AG04449 (cell line): ENCODE measurements around the gene DENND4B.
A peak's percentile ranks its signal among the peaks of the same experiment; 100 is the strongest.
"Not testable (repeated sequence)": the region's sequence is repeated elsewhere in the genome, so short reads cannot be mapped to it uniquely, and the experiment has no call there.

Source experiments
- CTCF ChIA-PET: fragments of 350-600 bp; formaldehyde crosslinking; extraction: SDS; loops from one replicate; lab custom pipeline; 2021; ENCODE audit warnings: antibody characterized with exemption; lab: Yijun Ruan, JAX
- POLR2A ChIA-PET: fragments of 400-600, 350-600 bp; formaldehyde crosslinking; extraction: SDS; loops from one replicate; lab custom pipeline; 2020; ENCODE audit warnings: antibody characterized with exemption, inconsistent platforms; lab: Yijun Ruan, JAX
- DNase-seq: peaks from one replicate; pipeline ENCODE4 v3.0.0-alpha.2; 2010; ENCODE audit warnings: low read depth, low spot score
- H3K4me3 ChIP-seq: 2 replicates; pipeline ENCODE4 v1.5.1; 2011; ENCODE audit warnings: low read depth, mild to moderate bottlenecking, control low read depth, low read length
- CTCF ChIP-seq: IDR thresholded peaks from one replicate; pipeline ENCODE4 v1.5.1; 2011; ENCODE audit warnings: mild to moderate bottlenecking, moderate library complexity, low read length, control low read depth, inconsistent platforms; ENCODE audit not compliant: insufficient read depth; ENCODE audit errors: missing control alignments

The DENND4B gene

GRCh38 chr1:153921080-153921802, 25.3 kb downstream of the DENND4B start:
- no peak for DNase-seq
- POLR2A ChIA-PET = interaction anchor here (0.7 to 1.1 kb wide), 2 partner anchors 24 to 45 kb away, joined by 3 to 4 read pairs; no protein-coding TSS in a partner anchor
- CTCF ChIA-PET = interaction anchor here (1.5 to 6.4 kb wide), 4 partner anchors 24 to 84 kb away, joined by 3 to 34 read pairs (median 6); partner anchors contain the start of gene DENND4B
- peak overlapping the region; percentile 96 for H3K4me3 ChIP-seq
- no peak for TF ChIP-seq CTCF

GRCh38 chr1:153919876-153920852, 26.4 kb downstream of the DENND4B start:
- POLR2A ChIA-PET = interaction anchor here (0.7 to 1.1 kb wide), 2 partner anchors 25 to 44 kb away, joined by 3 to 4 read pairs; no protein-coding TSS in a partner anchor
- CTCF ChIA-PET = interaction anchor here (0.7 to 6.4 kb wide), 10 partner anchors 8 to 242 kb away, joined by 3 to 34 read pairs (median 4); partner anchors contain the start of genes DENND4B and NPR1
- peak overlapping the region; percentile 96 for H3K4me3 ChIP-seq
- DNase-seq = no peak
- TF ChIP-seq CTCF = no peak

- ChIA-PET CTCF (interaction anchor here (1.5 kb wide), 1 partner anchor 119 kb away, joined by 3 read pairs; no protein-coding TSS in a partner anchor), POLR2A (interaction anchor here (0.7 kb wide), 1 partner anchor 285 kb away, joined by 3 read pairs; no protein-coding TSS in a partner anchor)
- TF ChIP-seq CTCF = no peak
- no peak overlapping the region for H3K4me3 ChIP-seq
- no peak for DNase-seq
Observed at GRCh38 chr1:153916297-153916696, 30.2 kb downstream of the DENND4B start.

GRCh38 chr1:153912349-153912748, 34.2 kb downstream of the DENND4B start:
- no peak overlapping the region for H3K4me3 ChIP-seq
- CTCF ChIA-PET = interaction anchor here (0.7 kb wide), 1 partner anchor 8 kb away, joined by 3 read pairs; no protein-coding TSS in a partner anchor
- DNase-seq = no peak
- POLR2A ChIA-PET = no interaction called here
- TF ChIP-seq CTCF = no peak

- ChIA-PET CTCF (interaction anchor here (1.7 kb wide), 1 partner anchor 12 kb away, joined by 4 read pairs; the partner anchor contains the start of gene GATAD2B), POLR2A (interaction anchor here (0.7 kb wide), 1 partner anchor 23 kb away, joined by 3 read pairs; no protein-coding TSS in a partner anchor)
- H3K4me3 ChIP-seq, DNase-seq: not testable (repeated sequence)
Observed at GRCh38 chr1:153910560-153910959, 36.0 kb downstream of the DENND4B start.

GRCh38 chr1:153908071-153908470, 38.4 kb downstream of the DENND4B start:
- DNase-seq = no peak
- TF ChIP-seq CTCF = no peak
- CTCF ChIA-PET = no interaction called here
- H3K4me3 ChIP-seq = no peak overlapping the region
- POLR2A ChIA-PET = no interaction called here
